ENCODE results near the gene MEGF11. TPM values are rescaled to one million over a fixed set of nuclear protein-coding genes. Genes with fewer than 3 reads are reported as not detected.

MEGF11 gene
- total RNA-seq, 6 experiments from 2014 or later = not detected

DNA sequence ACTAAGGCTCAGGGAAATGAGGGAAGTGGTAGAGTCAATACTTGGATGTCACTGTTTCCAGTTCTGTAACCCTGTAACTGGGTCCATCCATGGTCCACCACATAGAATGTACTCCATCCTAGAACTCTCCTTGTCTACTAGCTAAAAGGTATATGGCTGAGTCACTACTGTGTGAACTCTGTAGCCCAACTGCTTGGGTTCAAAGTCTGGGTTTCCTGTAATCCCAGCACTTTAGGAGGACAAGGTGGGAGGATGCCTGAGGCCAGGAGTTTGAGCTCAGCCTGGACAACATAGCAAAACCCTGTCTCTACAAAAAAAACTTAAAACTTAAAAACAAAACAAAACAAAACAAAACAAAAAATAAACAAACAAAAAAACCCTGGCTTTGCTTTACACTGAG lies 34.5 kb upstream of the MEGF11 start:
- Histone ChIP-seq H3K27me3 (no peaks in the 10 kb centered on the region), H3K4me3 (no peak overlapping the region), H3K27ac (no peak overlapping the region), H3K4me1 (peaks cover 0 to 8% (median 0%) of the 10 kb centered on the region in 4 donors), H3K36me3 (no peaks in the 10 kb centered on the region), H3K9me3 (no peaks in the 10 kb centered on the region)
- intact Hi-C loops (cut with DNase I) = loop anchor here in 1 of 2 donors (10.0 kb wide), 1 partner anchor 303 kb away; no protein-coding TSS in a partner anchor
- ATAC-seq (peak in 3 of 4 donors; percentile 44 to 76 (median 63)), DNase-seq (no peak)
- no peak for TF ChIP-seq POLR2A (IDR thresholded peaks at IDR 0.05)
- TF ChIP-seq, protein P1, sequence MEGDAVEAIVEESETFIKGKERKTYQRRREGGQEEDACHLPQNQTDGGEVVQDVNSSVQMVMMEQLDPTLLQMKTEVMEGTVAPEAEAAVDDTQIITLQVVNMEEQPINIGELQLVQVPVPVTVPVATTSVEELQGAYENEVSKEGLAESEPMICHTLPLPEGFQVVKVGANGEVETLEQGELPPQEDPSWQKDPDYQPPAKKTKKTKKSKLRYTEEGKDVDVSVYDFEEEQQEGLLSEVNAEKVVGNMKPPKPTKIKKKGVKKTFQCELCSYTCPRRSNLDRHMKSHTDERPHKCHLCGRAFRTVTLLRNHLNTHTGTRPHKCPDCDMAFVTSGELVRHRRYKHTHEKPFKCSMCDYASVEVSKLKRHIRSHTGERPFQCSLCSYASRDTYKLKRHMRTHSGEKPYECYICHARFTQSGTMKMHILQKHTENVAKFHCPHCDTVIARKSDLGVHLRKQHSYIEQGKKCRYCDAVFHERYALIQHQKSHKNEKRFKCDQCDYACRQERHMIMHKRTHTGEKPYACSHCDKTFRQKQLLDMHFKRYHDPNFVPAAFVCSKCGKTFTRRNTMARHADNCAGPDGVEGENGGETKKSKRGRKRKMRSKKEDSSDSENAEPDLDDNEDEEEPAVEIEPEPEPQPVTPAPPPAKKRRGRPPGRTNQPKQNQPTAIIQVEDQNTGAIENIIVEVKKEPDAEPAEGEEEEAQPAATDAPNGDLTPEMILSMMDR (IDR thresholded peaks at IDR 0.05) = no peak

DNA sequence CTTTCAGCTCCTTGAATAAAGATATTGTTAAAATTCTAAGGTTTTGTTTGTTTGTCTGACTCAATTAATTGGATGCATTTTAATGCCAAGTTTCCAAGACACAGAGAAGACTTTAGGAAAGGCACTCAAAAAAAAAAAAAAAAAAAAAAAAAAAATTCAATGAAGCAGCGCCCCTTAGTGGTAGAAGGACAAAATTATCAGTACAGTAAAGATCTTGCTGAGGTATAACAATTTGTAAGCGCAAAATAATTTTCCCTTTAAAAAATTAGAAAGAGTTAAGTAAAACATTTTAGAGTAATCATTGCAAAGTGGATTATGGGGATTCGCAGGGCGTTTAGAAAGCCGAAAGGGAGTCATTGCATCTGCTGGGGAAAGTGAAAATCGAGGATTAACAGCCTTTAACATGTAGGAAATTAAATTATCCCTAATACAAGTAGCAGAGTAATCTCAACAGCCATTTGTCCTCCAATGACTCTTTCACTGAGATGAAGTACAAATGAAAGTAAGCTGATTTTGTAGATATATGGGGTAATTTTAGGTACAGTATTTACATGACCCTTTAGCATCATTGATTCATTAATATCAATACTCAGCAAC lies 34.0 kb upstream of the MEGF11 start:
- H3K27ac ChIP-seq = no peak overlapping the region
- H3K4me1 ChIP-seq = peaks cover 0 to 8% (median 0%) of the 10 kb centered on the region in 4 donors
- H3K4me3 ChIP-seq = no peak overlapping the region
- intact Hi-C loops (cut with DNase I) = loop anchor here in 1 of 2 donors (10.0 kb wide), 1 partner anchor 303 kb away; no protein-coding TSS in a partner anchor
- peak in 2 of 4 donors; percentile 41 to 53 for ATAC-seq
- 11% methylated on average over 6 of the region's 6 CpGs for WGBS (ENCODE audit: insufficient coverage, low coverage, low lambda C conversion rate, missing lambda C conversion rate)
- H3K27me3 ChIP-seq = no peaks in the 10 kb centered on the region
- TF ChIP-seq, protein P1 (IDR thresholded peaks at IDR 0.05) = peak; percentile 26 to 66 (median 62)
- no peak for TF ChIP-seq POLR2A (IDR thresholded peaks at IDR 0.05)
- H3K9me3 ChIP-seq = no peaks in the 10 kb centered on the region
- no peak for DNase-seq
- H3K36me3 ChIP-seq = no peaks in the 10 kb centered on the region

DNA sequence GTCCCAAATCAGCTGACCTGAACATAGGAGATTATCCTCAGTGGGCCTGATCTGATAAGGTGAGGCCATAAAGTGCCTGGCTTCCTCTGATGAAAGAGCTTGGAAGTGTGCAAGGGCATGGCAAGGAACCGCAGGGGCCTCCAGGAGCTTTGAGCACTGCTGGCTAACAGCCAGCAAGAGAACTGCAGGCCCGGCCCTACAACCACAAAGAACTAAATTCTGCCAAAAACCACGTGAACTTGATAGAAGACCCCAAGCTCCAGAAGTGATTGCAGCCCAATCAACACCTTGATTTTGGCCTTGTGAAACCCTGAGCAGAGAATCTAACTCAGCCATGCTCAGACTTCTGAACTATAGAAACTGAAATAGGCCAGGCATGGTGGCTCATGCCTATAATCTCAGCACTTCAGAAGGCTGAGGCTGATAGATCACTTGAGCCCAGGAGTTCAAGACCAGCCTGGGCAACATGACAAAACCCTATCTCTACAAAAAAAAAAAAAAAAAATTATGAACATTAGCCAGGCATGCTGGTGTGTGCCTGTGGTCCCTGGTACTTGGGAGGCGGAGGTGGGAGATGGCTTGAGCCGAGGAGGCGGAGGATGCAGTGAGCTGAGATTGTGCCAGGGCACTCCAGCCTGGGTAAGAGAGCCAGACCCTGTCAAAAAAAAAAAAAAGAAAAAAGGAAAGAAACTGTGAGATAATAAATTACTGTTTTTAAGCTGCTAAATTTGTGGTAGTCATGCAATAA lies 32.2 kb upstream of the MEGF11 start:
- H3K27me3 ChIP-seq = no peaks in the 10 kb centered on the region
- no peak overlapping the region for H3K27ac ChIP-seq
- TF ChIP-seq, protein P1 (IDR thresholded peaks at IDR 0.05) = no peak
- TF ChIP-seq POLR2A (IDR thresholded peaks at IDR 0.05) = no peak
- ATAC-seq (no peak), DNase-seq (no peak)
- H3K4me1 ChIP-seq = peaks cover 0 to 8% (median 0%) of the 10 kb centered on the region in 4 donors
- H3K36me3 ChIP-seq = no peaks in the 10 kb centered on the region
- intact Hi-C loops (cut with DNase I) = loop anchor here in 1 of 2 donors (10.0 kb wide), 1 partner anchor 301 kb away; no protein-coding TSS in a partner anchor
- H3K9me3 ChIP-seq = no peaks in the 10 kb centered on the region
- WGBS (ENCODE audit: insufficient coverage, low coverage, low lambda C conversion rate, missing lambda C conversion rate) = 82% methylated on average over 5 of the region's 6 CpGs
- no peak overlapping the region for H3K4me3 ChIP-seq

DNA sequence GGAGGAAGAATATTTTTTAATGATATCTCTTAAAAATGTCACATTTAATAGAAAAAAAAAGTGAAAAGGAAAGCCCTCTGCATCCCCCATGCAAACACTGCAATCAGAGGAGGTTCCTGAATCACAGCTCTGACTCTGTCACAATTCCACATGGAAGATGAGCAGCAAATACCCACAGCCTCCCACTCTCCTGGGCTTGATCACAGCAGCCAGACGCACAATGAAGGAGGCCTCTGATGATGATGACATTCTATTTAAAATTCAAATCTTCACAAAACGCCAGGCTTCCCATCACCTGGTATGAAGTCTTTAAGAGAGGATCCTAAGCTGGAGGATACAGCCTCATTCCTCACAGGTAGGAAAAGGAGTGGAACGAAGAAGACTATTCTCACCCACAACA lies 30.7 kb upstream of the MEGF11 start:
- intact Hi-C loops (cut with DNase I) = loop anchor here in 1 of 2 donors (10.0 kb wide), 1 partner anchor 299 kb away; no protein-coding TSS in a partner anchor
- no peak for TF ChIP-seq POLR2A (IDR thresholded peaks at IDR 0.05)
- TF ChIP-seq, protein P1 (IDR thresholded peaks at IDR 0.05) = no peak
- no peaks in the 10 kb centered on the region for H3K27me3 ChIP-seq
- H3K4me3 ChIP-seq = no peak overlapping the region
- DNase-seq (no peak), ATAC-seq (no peak)
- no peak overlapping the region for H3K27ac ChIP-seq
- H3K36me3 ChIP-seq = no peaks in the 10 kb centered on the region
- no peaks in the 10 kb centered on the region for H3K9me3 ChIP-seq
- H3K4me1 ChIP-seq = peaks cover 0 to 8% (median 0%) of the 10 kb centered on the region in 4 donors
- WGBS (ENCODE audit: insufficient coverage, low coverage, low lambda C conversion rate, missing lambda C conversion rate) = 75% methylated on average over 2 of the region's 3 CpGs

Measured in right lobe of liver (tissue), 6 donors.